GM12878 (cell line): ENCODE results near the gene SCARB1.

Experiments
- ASH2L ChIP-seq: fragments of 300-600, 200-600 bp; sonication (generic); IDR thresholded peaks from 2 replicates; pipeline ENCODE4 v1.6.1; 2017; ENCODE audit warnings: low read depth, mild to moderate bottlenecking, borderline replicate concordance
- BACH1 ChIP-seq: fragments of 450-650 bp; IDR thresholded peaks from 2 replicates; pipeline ENCODE4 v1.6.1; 2017; ENCODE audit warnings: mild to moderate bottlenecking, borderline replicate concordance
- CTCF ChIP-seq, 3 experiments: IDR thresholded peaks in 2 of 3; conservative IDR thresholded peaks in 1 of 3; 2 replicates each; pipeline ENCODE4 v1.5.1; 2011; ENCODE audit warnings: low read depth in 3 of 3, low read length in 3 of 3, mild to moderate bottlenecking in 3 of 3, control low read depth in 2 of 3, moderate library complexity in 2 of 3, inconsistent platforms in 1 of 3, mixed read lengths in 1 of 3; ENCODE audit not compliant: control insufficient read depth in 2 of 3, insufficient read depth in 1 of 3; ENCODE audit errors: extremely low read depth in 1 of 3
- EGR1 ChIP-seq, 2 experiments: IDR thresholded peaks; 1 replicate in 1 of 2; 2 replicates in 1 of 2; pipeline ENCODE4 v1.6.1; 2011 to 2012; ENCODE audit warnings: low read depth in 2 of 2, low read length in 2 of 2, borderline replicate concordance in 1 of 2, mild to moderate bottlenecking in 1 of 2, moderate library complexity in 1 of 2
- KAT2A ChIP-seq: conservative IDR thresholded peaks from 2 replicates; pipeline ENCODE4 v1.6.1; 2011; ENCODE audit warnings: low read depth, low read length; ENCODE audit not compliant: control insufficient read depth
- NBN ChIP-seq: fragments of 450-650 bp; IDR thresholded peaks from 2 replicates; pipeline ENCODE4 v1.6.1; 2016
- NR2F1 ChIP-seq: fragments of 450-650 bp; conservative IDR thresholded peaks from 2 replicates; pipeline ENCODE4 v1.6.1; 2017; ENCODE audit warnings: mild to moderate bottlenecking
- POLR2AphosphoS5 ChIP-seq: IDR thresholded peaks from 2 replicates; pipeline ENCODE4 v1.6.1; 2011; ENCODE audit warnings: mild to moderate bottlenecking, low read length, inconsistent platforms
- REST ChIP-seq: IDR thresholded peaks from 2 replicates; pipeline ENCODE4 v1.6.1; 2012; ENCODE audit warnings: mild to moderate bottlenecking, low read depth, low read length
- SIN3A ChIP-seq: IDR thresholded peaks from 2 replicates; pipeline ENCODE4 v1.6.1; 2012; ENCODE audit warnings: low read depth, low read length, improper control_type of control experiment
- TF ChIP-seq, protein P1 (sequence below): fragments of 450-650 bp; IDR thresholded peaks from 2 replicates; pipeline ENCODE4 v1.6.1; 2017; ENCODE audit warnings: mild to moderate bottlenecking

- TF ChIP-seq NR2F1 (no peak), BACH1 (no peak), ASH2L (no peak), NBN (no peak), CTCF (IDR thresholded peaks at IDR 0.05 in 2 of 3, conservative IDR thresholded peaks at IDR 0.05 in 1 of 3; ENCODE audit: control insufficient read depth in 2 of 3, extremely low read depth in 1 of 3, insufficient read depth in 1 of 3, low read depth in 3 of 3, low read length in 3 of 3) (no peak), POLR2AphosphoS5 (no peak), SIN3A (no peak), REST (no peak), KAT2A (no peak), EGR1 (IDR thresholded peaks at IDR 0.05; ENCODE audit: borderline replicate concordance in 1 of 2, low read depth in 2 of 2, low read length in 2 of 2) (no peak)
- TF ChIP-seq, protein P1, sequence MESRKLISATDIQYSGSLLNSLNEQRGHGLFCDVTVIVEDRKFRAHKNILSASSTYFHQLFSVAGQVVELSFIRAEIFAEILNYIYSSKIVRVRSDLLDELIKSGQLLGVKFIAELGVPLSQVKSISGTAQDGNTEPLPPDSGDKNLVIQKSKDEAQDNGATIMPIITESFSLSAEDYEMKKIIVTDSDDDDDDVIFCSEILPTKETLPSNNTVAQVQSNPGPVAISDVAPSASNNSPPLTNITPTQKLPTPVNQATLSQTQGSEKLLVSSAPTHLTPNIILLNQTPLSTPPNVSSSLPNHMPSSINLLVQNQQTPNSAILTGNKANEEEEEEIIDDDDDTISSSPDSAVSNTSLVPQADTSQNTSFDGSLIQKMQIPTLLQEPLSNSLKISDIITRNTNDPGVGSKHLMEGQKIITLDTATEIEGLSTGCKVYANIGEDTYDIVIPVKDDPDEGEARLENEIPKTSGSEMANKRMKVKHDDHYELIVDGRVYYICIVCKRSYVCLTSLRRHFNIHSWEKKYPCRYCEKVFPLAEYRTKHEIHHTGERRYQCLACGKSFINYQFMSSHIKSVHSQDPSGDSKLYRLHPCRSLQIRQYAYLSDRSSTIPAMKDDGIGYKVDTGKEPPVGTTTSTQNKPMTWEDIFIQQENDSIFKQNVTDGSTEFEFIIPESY = no peak
Measured at GRCh38 chr12:124743479-124744272, 120.0 kb downstream of the SCARB1 start.
